ENCODE measurements around the gene FYTTD1. TPM values are rescaled to one million over a fixed set of nuclear protein-coding genes. Genes with fewer than 3 reads are reported as not detected.

Gene FYTTD1
- total RNA-seq, 1 experiment from 2014 or later, result 13.5 TPM

- Histone ChIP-seq H3K4me3 (ENCODE audit: insufficient read depth, low read depth, low read length) (no peak overlapping the region), H3K36me3 (replicated peaks; ENCODE audit: control insufficient read depth, insufficient read depth, low read length) (no peaks in the 10 kb centered on the region), H3K27me3 (ENCODE audit: control insufficient read depth, insufficient read depth, low read length) (no peaks in the 10 kb centered on the region)
- DNase-seq, result no peak
These were observed 43.6 kb downstream of the FYTTD1 start for GRCh38 chr3:197793247-197793646.

GRCh38 chr3:197794115-197794514 lies 44.4 kb downstream of the FYTTD1 start:
- no peak for DNase-seq
- Histone ChIP-seq H3K4me3 (ENCODE audit: insufficient read depth, low read depth, low read length) (no peak overlapping the region), H3K36me3 (replicated peaks; ENCODE audit: control insufficient read depth, insufficient read depth, low read length) (no peaks in the 10 kb centered on the region), H3K27me3 (ENCODE audit: control insufficient read depth, insufficient read depth, low read length) (no peaks in the 10 kb centered on the region)

GRCh38 chr3:197795200-197795599 lies 45.5 kb downstream of the FYTTD1 start:
- no peak overlapping the region for H3K4me3 ChIP-seq (ENCODE audit: insufficient read depth, low read depth, low read length)
- H3K27me3 ChIP-seq (ENCODE audit: control insufficient read depth, insufficient read depth, low read length), result no peaks in the 10 kb centered on the region

GRCh38 chr3:197796087-197796486 lies 46.4 kb downstream of the FYTTD1 start:
- no peak for DNase-seq
- no peak overlapping the region for H3K4me3 ChIP-seq (ENCODE audit: insufficient read depth, low read depth, low read length)
- H3K36me3 ChIP-seq (replicated peaks; ENCODE audit: control insufficient read depth, insufficient read depth, low read length), result no peaks in the 10 kb centered on the region
- no peaks in the 10 kb centered on the region for H3K27me3 ChIP-seq (ENCODE audit: control insufficient read depth, insufficient read depth, low read length)

More at GRCh38 chr3:197795200-197795599, 45.5 kb downstream of the FYTTD1 start:
- no peaks in the 10 kb centered on the region for H3K36me3 ChIP-seq (replicated peaks; ENCODE audit: control insufficient read depth, insufficient read depth, low read length)
- no peak for DNase-seq

GRCh38 chr3:197798863-197799262 lies 49.2 kb downstream of the FYTTD1 start:
- Histone ChIP-seq H3K4me3 (ENCODE audit: insufficient read depth, low read depth, low read length) (no peak overlapping the region), H3K36me3 (replicated peaks; ENCODE audit: control insufficient read depth, insufficient read depth, low read length) (no peaks in the 10 kb centered on the region), H3K27me3 (ENCODE audit: control insufficient read depth, insufficient read depth, low read length) (no peaks in the 10 kb centered on the region)
- DNase-seq, result no peak

GRCh38 chr3:197800379-197800778 lies 50.7 kb downstream of the FYTTD1 start:
- H3K4me3 ChIP-seq (ENCODE audit: insufficient read depth, low read depth, low read length), result no peak overlapping the region
- no peaks in the 10 kb centered on the region for H3K27me3 ChIP-seq (ENCODE audit: control insufficient read depth, insufficient read depth, low read length)
- no peaks in the 10 kb centered on the region for H3K36me3 ChIP-seq (replicated peaks; ENCODE audit: control insufficient read depth, insufficient read depth, low read length)
- no peak for DNase-seq

- Histone ChIP-seq H3K27me3 (ENCODE audit: control insufficient read depth, insufficient read depth, low read length) (no peaks in the 10 kb centered on the region), H3K36me3 (replicated peaks; ENCODE audit: control insufficient read depth, insufficient read depth, low read length) (no peaks in the 10 kb centered on the region), H3K4me3 (ENCODE audit: insufficient read depth, low read depth, low read length) (no peak overlapping the region)
- DNase-seq, result no peak
These were observed 52.5 kb downstream of the FYTTD1 start for GRCh38 chr3:197801891-197802778.

GRCh38 chr3:197802779-197803459 lies 53.2 kb downstream of the FYTTD1 start:
- Histone ChIP-seq H3K4me3 (ENCODE audit: insufficient read depth, low read depth, low read length) (no peak overlapping the region), H3K36me3 (replicated peaks; ENCODE audit: control insufficient read depth, insufficient read depth, low read length) (no peaks in the 10 kb centered on the region), H3K27me3 (ENCODE audit: control insufficient read depth, insufficient read depth, low read length) (no peaks in the 10 kb centered on the region)
- DNase-seq, result peak; percentile 28

GRCh38 chr3:197804511-197804910 lies 54.8 kb downstream of the FYTTD1 start:
- no peaks in the 10 kb centered on the region for H3K27me3 ChIP-seq (ENCODE audit: control insufficient read depth, insufficient read depth, low read length)
- H3K36me3 ChIP-seq (replicated peaks; ENCODE audit: control insufficient read depth, insufficient read depth, low read length), result no peaks in the 10 kb centered on the region
- no peak overlapping the region for H3K4me3 ChIP-seq (ENCODE audit: insufficient read depth, low read depth, low read length)
- DNase-seq, result no peak

GRCh38 chr3:197807969-197808587 lies 58.4 kb downstream of the FYTTD1 start:
- no peaks in the 10 kb centered on the region for H3K36me3 ChIP-seq (replicated peaks; ENCODE audit: control insufficient read depth, insufficient read depth, low read length)
- no peaks in the 10 kb centered on the region for H3K27me3 ChIP-seq (ENCODE audit: control insufficient read depth, insufficient read depth, low read length)
- no peak for DNase-seq
- H3K4me3 ChIP-seq (ENCODE audit: insufficient read depth, low read depth, low read length), result no peak overlapping the region

- no peak for DNase-seq
These were observed 59.8 kb downstream of the FYTTD1 start for GRCh38 chr3:197809356-197810020.

GRCh38 chr3:197810901-197811300 lies 61.2 kb downstream of the FYTTD1 start:
- Histone ChIP-seq H3K27me3 (ENCODE audit: control insufficient read depth, insufficient read depth, low read length) (no peaks in the 10 kb centered on the region), H3K4me3 (ENCODE audit: insufficient read depth, low read depth, low read length) (no peak overlapping the region), H3K36me3 (replicated peaks; ENCODE audit: control insufficient read depth, insufficient read depth, low read length) (no peaks in the 10 kb centered on the region)
- no peak for DNase-seq

More at GRCh38 chr3:197809356-197810020, 59.8 kb downstream of the FYTTD1 start:
- H3K4me3 ChIP-seq (ENCODE audit: insufficient read depth, low read depth, low read length), result no peak overlapping the region
- no peaks in the 10 kb centered on the region for H3K36me3 ChIP-seq (replicated peaks; ENCODE audit: control insufficient read depth, insufficient read depth, low read length)
- no peaks in the 10 kb centered on the region for H3K27me3 ChIP-seq (ENCODE audit: control insufficient read depth, insufficient read depth, low read length)

GRCh38 chr3:197811343-197811742 lies 61.7 kb downstream of the FYTTD1 start:
- Histone ChIP-seq H3K4me3 (ENCODE audit: insufficient read depth, low read depth, low read length) (no peak overlapping the region), H3K27me3 (ENCODE audit: control insufficient read depth, insufficient read depth, low read length) (no peaks in the 10 kb centered on the region), H3K36me3 (replicated peaks; ENCODE audit: control insufficient read depth, insufficient read depth, low read length) (no peaks in the 10 kb centered on the region)
- no peak for DNase-seq

- no peak overlapping the region for H3K4me3 ChIP-seq (ENCODE audit: insufficient read depth, low read depth, low read length)
- DNase-seq, result no peak
- H3K27me3 ChIP-seq (ENCODE audit: control insufficient read depth, insufficient read depth, low read length), result no peaks in the 10 kb centered on the region
- H3K36me3 ChIP-seq (replicated peaks; ENCODE audit: control insufficient read depth, insufficient read depth, low read length), result no peaks in the 10 kb centered on the region
These were observed 64.7 kb downstream of the FYTTD1 start for GRCh38 chr3:197814372-197814771.

All from H7 (cell line).